ENCODE measurements around the gene EPHA2.

GRCh38 chr1:16118706-16119105, 37.2 kb downstream of the EPHA2 start:
- TF ChIP-seq, protein P1, sequence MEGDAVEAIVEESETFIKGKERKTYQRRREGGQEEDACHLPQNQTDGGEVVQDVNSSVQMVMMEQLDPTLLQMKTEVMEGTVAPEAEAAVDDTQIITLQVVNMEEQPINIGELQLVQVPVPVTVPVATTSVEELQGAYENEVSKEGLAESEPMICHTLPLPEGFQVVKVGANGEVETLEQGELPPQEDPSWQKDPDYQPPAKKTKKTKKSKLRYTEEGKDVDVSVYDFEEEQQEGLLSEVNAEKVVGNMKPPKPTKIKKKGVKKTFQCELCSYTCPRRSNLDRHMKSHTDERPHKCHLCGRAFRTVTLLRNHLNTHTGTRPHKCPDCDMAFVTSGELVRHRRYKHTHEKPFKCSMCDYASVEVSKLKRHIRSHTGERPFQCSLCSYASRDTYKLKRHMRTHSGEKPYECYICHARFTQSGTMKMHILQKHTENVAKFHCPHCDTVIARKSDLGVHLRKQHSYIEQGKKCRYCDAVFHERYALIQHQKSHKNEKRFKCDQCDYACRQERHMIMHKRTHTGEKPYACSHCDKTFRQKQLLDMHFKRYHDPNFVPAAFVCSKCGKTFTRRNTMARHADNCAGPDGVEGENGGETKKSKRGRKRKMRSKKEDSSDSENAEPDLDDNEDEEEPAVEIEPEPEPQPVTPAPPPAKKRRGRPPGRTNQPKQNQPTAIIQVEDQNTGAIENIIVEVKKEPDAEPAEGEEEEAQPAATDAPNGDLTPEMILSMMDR (IDR thresholded peaks at IDR 0.05; ENCODE audit: low read depth, low read length), result no peak
- TF ChIP-seq, protein P2, sequence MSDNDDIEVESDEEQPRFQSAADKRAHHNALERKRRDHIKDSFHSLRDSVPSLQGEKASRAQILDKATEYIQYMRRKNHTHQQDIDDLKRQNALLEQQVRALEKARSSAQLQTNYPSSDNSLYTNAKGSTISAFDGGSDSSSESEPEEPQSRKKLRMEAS (IDR thresholded peaks at IDR 0.05; ENCODE audit: low read depth, low read length), result no peak
